Esophagus squamous epithelium (tissue), 4 donors: ENCODE measurements around the gene CABLES1.

Source experiments
- POLR2A ChIP-seq, 4 donors: fragments of 450-650 bp; IDR thresholded peaks; one replicate each; pipeline ENCODE4 v1.6.1; 2017; ENCODE audit warnings: antibody characterized with exemption in 4 of 4, mild to moderate bottlenecking in 4 of 4, moderate library complexity in 3 of 4
- TF ChIP-seq, protein P1 (sequence below), 6 experiments: fragments of 450-650 bp in 4 of 6; fragments of 200-600 bp in 2 of 6; sonication (generic) in 2 of 6; IDR thresholded peaks; one replicate each; pipeline ENCODE4 v1.5.1; 2016 to 2019; ENCODE audit warnings: antibody characterized with exemption in 6 of 6, mild to moderate bottlenecking in 4 of 6, moderate library complexity in 4 of 6

- TF ChIP-seq, protein P1, sequence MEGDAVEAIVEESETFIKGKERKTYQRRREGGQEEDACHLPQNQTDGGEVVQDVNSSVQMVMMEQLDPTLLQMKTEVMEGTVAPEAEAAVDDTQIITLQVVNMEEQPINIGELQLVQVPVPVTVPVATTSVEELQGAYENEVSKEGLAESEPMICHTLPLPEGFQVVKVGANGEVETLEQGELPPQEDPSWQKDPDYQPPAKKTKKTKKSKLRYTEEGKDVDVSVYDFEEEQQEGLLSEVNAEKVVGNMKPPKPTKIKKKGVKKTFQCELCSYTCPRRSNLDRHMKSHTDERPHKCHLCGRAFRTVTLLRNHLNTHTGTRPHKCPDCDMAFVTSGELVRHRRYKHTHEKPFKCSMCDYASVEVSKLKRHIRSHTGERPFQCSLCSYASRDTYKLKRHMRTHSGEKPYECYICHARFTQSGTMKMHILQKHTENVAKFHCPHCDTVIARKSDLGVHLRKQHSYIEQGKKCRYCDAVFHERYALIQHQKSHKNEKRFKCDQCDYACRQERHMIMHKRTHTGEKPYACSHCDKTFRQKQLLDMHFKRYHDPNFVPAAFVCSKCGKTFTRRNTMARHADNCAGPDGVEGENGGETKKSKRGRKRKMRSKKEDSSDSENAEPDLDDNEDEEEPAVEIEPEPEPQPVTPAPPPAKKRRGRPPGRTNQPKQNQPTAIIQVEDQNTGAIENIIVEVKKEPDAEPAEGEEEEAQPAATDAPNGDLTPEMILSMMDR (IDR thresholded peaks at IDR 0.05) = no peak
- TF ChIP-seq POLR2A (IDR thresholded peaks at IDR 0.05) = no peak
Measured at GRCh38 chr18:23281626-23282436, 146.5 kb downstream of the CABLES1 start.
